Activated CD4-positive, alpha-beta T cell treated with anti-CD3 and anti-CD28 coated beads for 1 hour (primary cell): ENCODE data around the gene BTBD8.

Experiments used
- DNase-seq: peaks from one replicate; pipeline ENCODE4 v3.0.0-alpha.2; 2020

BTBD8 gene

DNA sequence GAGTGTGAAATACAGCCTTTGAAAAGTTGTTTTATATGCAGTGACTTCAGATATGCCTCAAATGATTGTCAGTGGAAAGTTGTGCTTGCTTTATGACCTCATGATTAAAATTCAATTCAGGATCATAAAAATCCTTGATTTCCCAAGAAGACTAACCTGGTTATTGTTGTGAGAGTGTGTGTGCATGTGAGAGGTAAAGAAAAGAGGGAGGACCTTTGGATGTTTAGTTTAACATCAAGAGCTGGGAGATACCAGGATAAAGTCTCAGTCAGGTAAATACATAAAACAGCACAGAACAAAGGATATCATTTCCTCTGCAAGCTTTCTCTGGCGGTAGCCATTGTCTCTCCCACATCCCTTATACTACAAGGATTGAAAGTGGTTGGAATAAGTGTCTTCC is 14.4 kb downstream of the BTBD8 start:
- DNase-seq, result no peak

- no peak for DNase-seq
These were observed 15.7 kb downstream of the BTBD8 start for GRCh38 chr1:92095874-92096273.

DNA sequence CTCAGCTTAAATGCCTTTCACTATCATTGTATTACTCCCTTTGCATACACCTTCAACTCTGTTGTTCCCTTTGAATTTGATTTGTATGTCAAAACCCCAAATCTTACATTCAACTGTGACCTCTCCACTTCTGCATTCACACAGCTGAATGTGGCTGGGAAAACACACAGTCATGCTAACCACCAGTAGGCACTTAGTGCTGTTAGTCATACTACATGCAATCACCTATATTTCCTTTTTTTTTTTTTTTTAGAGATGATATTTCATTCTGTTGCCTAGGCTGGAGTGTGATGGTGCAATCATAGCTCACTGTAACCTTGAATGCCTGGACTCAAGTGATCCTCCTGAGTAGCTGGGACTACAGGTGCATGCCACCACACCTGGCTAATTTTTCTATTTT is 16.2 kb downstream of the BTBD8 start:
- DNase-seq, result no peak

DNA sequence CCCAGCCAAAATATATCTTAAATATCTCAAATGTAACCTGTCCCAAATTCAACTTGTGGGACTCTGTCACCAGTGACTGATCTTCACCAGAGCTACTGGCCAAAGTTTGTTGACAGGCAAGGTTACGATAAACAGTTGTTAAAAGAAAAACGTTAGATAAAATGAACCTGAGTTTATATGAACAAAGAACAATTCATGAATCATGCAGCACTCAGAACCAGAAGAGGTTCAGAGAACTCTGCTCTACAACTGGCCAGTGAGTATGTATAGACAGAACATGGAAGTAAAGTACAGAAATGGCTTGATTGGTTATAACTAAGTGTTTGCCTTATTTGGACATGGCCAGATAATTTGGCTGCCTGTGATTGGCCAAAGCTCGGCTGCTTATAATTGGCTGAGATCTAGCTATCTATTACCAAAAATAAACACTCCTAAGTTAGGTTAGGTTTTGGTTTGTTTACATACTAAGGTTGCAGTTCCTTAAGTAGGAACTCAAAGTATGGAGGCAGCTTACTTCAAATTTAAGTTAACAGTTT is 25.5 kb downstream of the BTBD8 start:
- DNase-seq, result no peak

GRCh38 chr1:92108631-92109030 is 28.5 kb downstream of the BTBD8 start:
- no peak for DNase-seq

DNA sequence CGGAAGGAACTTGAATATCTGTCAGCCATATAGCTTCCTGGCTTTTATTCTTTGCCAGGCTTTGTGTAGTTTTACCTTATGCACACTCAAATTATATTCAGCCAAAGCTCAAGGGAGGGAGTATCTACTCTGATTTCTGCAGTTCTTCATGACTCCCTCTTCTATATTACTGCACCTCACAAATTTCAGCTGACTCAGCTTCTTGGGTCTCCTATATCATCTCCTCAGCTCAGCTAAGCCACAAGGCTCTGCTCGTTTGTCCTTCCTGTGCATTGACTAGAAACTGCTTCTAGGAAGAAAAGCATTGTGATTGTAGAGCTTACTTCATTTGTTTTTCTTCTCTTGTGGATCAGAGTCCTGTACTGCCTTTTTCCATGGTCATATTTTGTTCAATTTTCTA is 37.4 kb downstream of the BTBD8 start:
- no peak for DNase-seq

DNA sequence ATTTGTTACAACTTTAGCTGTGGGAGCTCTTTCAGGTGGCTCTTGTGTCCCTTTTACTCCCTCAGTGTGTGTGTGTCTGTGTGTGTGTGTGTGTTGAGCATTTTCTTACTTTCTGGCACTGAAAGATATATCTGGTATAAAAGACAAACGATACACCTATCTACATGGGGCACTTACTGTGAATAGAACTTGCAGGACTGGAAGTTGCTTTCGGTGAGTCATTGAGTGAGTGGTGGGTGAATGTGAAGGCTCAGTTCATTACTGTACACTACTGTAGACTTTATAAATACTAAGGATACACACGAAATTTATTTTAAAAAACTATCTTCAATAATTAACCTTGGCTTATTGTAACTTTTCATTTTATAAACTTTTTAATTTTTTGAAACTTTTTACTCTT is 38.7 kb downstream of the BTBD8 start:
- no peak for DNase-seq

DNA sequence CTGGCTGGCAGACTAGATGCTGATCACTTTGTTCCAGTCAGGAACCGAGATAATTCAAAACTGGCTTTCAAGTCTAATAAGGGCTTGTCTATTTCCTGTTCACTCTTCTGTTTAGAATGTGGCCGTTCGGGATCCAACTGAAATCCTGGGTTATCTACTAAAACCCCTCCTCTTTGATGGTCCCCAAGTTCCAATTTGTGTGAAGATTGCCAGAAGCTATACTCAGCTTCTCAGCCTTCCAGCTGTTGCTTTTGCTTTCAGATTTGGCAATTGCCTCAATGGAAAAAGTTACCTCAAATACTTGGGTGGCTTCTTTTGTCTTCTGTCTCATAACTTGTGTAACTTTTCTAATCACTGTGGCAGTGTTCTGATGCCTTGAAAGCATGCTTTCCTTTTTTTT is 43.7 kb downstream of the BTBD8 start:
- DNase-seq, result no peak

GRCh38 chr1:92125204-92125603 is 45.1 kb downstream of the BTBD8 start:
- no peak for DNase-seq

DNA sequence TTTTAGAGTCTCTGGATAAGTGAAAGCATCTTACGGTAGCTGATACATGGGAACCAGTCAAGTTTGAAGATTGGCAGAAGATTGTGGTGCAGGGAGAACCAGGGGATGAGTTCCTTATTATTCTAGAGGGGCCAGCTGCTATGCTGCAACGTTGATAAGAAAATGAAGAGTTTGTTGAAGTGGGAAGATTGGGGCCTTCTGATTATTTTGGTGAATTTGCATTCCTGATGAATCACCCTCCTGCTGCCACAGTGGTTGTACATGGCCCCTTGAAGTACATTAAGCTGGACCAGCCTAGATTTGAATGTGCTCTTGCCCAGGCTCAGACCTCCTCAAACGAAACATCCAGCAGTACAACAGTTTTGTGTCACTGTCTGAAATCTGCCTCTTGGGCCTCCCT is 45.9 kb downstream of the BTBD8 start:
- DNase-seq, result no peak

DNA sequence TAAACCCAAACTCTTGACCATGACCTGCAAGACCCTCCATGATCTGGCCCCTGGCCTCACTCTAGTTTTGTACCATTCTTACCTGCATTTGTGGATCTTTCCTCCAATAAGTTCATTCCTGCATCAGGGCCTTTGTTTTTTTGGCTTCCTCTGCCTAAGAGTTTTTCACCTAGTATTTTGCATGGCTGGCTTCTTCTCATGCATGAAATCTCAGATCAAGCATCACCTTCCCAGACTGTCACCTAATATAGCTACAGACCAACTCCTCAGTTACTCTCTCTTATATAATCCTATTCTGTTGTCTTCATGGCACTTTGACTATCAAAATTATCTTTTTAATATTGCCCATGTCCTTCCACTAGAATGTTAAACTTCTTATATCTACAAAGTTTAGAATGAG is 54.2 kb downstream of the BTBD8 start:
- no peak for DNase-seq

DNA sequence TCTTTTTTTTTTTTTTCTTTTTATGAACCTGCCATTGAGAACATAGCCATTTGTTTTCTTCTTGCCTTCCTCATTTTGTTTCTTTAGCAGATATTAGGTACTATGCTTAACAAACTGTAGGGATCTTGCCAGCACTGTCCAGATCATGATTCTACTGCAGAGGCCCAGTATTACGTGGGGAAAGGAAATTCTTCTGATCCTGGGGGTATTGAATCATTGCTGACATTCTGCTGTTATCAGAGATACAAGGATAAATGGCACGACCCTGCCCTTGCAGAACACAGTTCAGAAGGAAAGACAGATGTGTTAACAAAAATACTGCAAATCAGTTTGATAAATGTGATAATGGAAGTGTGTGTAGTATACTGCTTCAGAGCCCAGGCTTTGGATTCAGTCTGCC is 56.2 kb downstream of the BTBD8 start:
- no peak for DNase-seq

DNA sequence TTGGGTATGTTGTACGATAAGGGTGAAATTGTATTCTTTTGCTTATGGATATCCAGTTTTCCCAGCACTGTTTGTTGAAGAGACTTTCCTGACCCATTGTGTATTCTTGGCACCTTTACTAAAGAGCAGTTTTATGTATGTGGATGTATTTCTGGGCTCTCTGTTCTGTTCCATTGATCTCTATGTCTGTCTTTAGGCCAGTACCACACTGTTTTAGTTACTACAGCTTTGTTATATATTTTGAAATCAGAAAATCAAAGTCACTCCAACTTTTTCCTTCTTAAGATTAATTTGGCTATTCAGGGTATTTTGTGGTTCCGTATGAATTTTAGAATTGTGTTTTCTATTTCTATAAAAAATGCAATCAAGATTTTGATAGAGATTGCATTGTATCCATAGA is 74.8 kb downstream of the BTBD8 start:
- no peak for DNase-seq

- no peak for DNase-seq
These were observed 79.4 kb downstream of the BTBD8 start for GRCh38 chr1:92159593-92159992.

DNA sequence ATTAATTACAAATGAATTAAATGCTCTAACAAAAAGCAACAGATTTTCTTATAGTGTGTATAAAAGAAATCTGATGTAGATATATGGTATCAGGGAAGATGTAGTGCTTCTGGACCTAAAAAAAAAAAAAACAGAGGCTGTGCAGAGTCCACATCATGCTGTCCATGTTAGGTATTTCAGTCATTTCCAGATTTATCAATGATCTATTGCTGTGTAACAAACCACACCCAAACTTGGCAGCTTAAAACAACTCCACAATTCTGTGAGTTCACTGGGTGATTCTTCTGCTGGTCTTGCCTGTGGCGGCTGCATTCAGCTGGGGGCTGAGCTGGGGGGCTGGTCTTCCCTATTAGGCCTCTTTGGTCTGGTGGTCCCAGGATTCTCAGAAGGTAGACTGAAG is 85.2 kb downstream of the BTBD8 start:
- DNase-seq, result no peak

- DNase-seq, result no peak
These were observed 87.0 kb downstream of the BTBD8 start for GRCh38 chr1:92167151-92167550.

DNA sequence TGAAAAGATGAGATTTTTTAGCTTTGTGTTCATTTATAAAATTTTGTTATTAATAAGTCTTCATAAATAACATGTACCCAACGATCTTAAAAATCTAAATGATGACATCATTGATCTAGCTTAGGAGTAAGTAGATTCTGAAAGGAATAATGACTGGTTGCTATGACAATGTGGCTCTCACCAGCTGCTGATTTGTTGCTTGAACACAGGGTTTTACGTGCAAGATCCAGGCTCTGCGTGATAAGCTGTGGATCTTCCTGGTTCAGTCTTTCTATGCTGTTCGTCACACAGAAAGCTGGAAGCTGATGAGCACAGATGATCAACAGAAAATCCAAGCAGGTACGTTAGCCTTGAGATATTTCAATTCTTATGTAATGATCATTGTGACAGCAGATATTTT is 88.5 kb downstream of the BTBD8 start:
- no peak for DNase-seq

GRCh38 chr1:92169214-92170005 is 89.3 kb downstream of the BTBD8 start:
- no peak for DNase-seq

GRCh38 chr1:92184632-92185031 is 104.5 kb downstream of the BTBD8 start:
- no peak for DNase-seq

GRCh38 chr1:92186081-92186480 is 105.9 kb downstream of the BTBD8 start:
- no peak for DNase-seq

- no peak for DNase-seq
These were observed 108.5 kb downstream of the BTBD8 start for GRCh38 chr1:92188436-92189255.

DNA sequence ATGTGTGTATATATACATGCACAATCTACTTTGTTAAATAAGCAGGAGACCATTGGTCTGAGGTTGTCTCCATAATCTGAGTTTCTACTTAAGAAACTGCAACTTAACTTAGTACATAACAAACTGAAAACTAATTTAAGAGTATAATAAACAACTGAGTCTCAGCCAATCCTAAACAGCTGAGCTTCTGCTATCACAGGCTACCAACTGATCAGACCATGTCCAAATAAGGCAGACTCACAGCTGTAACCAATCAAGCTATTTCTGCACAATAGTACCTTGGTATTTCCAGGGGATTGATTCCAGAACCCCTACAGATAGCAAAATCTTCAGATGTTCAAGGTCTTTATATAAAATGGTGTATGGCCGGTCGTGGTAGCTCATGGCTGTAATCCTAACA is 111.6 kb downstream of the BTBD8 start:
- no peak for DNase-seq

DNA sequence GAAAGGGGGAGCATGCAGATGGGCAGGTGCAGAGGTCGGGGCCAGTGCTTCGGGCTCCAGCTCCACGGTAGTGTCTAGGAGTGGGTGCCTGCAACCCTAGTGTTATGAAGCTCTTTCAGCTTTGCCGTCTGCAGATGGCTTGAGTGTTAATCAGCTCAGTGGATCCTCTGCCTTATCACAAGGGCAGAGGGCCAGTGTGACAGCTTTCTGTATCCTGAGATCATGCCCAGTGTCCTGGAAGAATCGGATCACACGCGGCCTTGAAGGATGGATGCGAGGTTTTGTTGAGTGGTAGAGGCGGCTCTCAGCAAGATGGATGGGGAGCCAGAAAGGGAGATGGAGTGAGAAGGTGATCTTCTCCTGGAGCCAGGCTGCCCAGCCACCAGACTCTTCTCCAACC is 112.1 kb downstream of the BTBD8 start:
- DNase-seq, result no peak

GRCh38 chr1:92194511-92194910 is 114.4 kb downstream of the BTBD8 start:
- DNase-seq, result no peak
